PC-3 (cell line): Measurements from ENCODE around the gene CYTH3. TPM values are rescaled to one million over a fixed set of nuclear protein-coding genes. Genes with fewer than 3 reads are reported as not detected.

Source experiments
- ATAC-seq: fragments of 200-7000 bp; cut with Tn5 transposase; 2 replicates; pipeline ENCODE4 v1.9.1; 2020; ENCODE audit warnings: mild to moderate bottlenecking, moderate library complexity
- BruUV-seq: library from RNA; stranded (reverse); fragments of 400-500 nt; replicated peaks from 2 replicates; lab custom pipeline; 2021; lab: Mats Ljungman, UMichigan
- CTCF ChIA-PET: fragments of 300-600 bp; sonication (Branson Sonifier 250); formaldehyde crosslinking; loops from one replicate; lab custom pipeline; 2022; ENCODE audit warnings: antibody characterized with exemption; lab: Charles Lee
- POLR2A ChIA-PET: fragments of 300-600 bp; sonication (Branson Sonifier 250); formaldehyde crosslinking; loops from one replicate; lab custom pipeline; 2022; ENCODE audit warnings: antibody characterized with exemption; ENCODE audit not compliant: unreplicated experiment; lab: Charles Lee
- DNase-seq: peaks from one replicate; pipeline ENCODE4 v3.0.0-alpha.2; 2015
- H2AFZ ChIP-seq: fragments of 300-600 bp; sonication (generic); 2 replicates; pipeline ENCODE4 v1.6.0; 2016; ENCODE audit warnings: antibody characterized with exemption, low read length
- H3F3A ChIP-seq: fragments of 300-600 bp; sonication (generic); one replicate; pipeline ENCODE4 v1.6.0; 2017; ENCODE audit warnings: antibody characterized with exemption, low read length, control low read depth, mild to moderate bottlenecking; ENCODE audit not compliant: unreplicated experiment
- H3K27ac ChIP-seq: fragments of 300-600 bp; sonication (generic); 2 replicates; pipeline ENCODE4 v1.5.1; 2016; ENCODE audit warnings: mild to moderate bottlenecking, low read length
- H3K27me3 ChIP-seq: fragments of 300-600 bp; sonication (generic); 2 replicates; pipeline ENCODE4 v1.6.1; 2016; ENCODE audit warnings: low read length, mixed read lengths
- H3K36me3 ChIP-seq: fragments of 300-600 bp; sonication (generic); 2 replicates; pipeline ENCODE4 v1.6.1; 2016; ENCODE audit warnings: low read depth, mixed run types, low read length, mixed read lengths
- H3K4me1 ChIP-seq: fragments of 300-600 bp; sonication (generic); 2 replicates; pipeline ENCODE4 v1.5.1; 2016; ENCODE audit warnings: low read length; ENCODE audit not compliant: insufficient read depth
- H3K4me2 ChIP-seq: fragments of 300-600 bp; sonication (generic); 2 replicates; pipeline ENCODE4 v1.6.0; 2016; ENCODE audit warnings: low read length
- H3K4me3 ChIP-seq: fragments of 300-600 bp; sonication (generic); 2 replicates; pipeline ENCODE4 v1.5.1; 2016; ENCODE audit warnings: mild to moderate bottlenecking, low read length, mixed read lengths
- H3K79me2 ChIP-seq: fragments of 300-600 bp; sonication (generic); 2 replicates; pipeline ENCODE4 v1.6.1; 2017; ENCODE audit warnings: low read length, mixed read lengths
- H3K9ac ChIP-seq: fragments of 300-600 bp; sonication (generic); 2 replicates; pipeline ENCODE4 v1.6.0; 2016; ENCODE audit warnings: mild to moderate bottlenecking, low read length
- H3K9me2 ChIP-seq: fragments of 300-600 bp; sonication (generic); replicated peaks from 2 replicates; pipeline ENCODE4 v1.6.1; 2016; ENCODE audit warnings: mixed run types, low read length, mixed read lengths
- H3K9me3 ChIP-seq: fragments of 300-600 bp; sonication (generic); 2 replicates; pipeline ENCODE4 v1.6.1; 2016; ENCODE audit warnings: low read length, mixed read lengths
- H4K20me1 ChIP-seq: fragments of 300-600 bp; sonication (generic); 2 replicates; pipeline ENCODE4 v1.6.1; 2016; ENCODE audit warnings: low read length, mixed read lengths
- EZH2 ChIP-seq: fragments of 300-600 bp; sonication (generic); IDR thresholded peaks from one replicate; pipeline ENCODE4 v1.6.1; 2017; ENCODE audit warnings: antibody characterized with exemption, mild to moderate bottlenecking, low read length; ENCODE audit not compliant: unreplicated experiment
- EZH2phosphoT487 ChIP-seq: fragments of 300-600 bp; sonication (generic); IDR thresholded peaks from 2 replicates; pipeline ENCODE4 v1.6.1; 2018; ENCODE audit warnings: mild to moderate bottlenecking, antibody characterized with exemption, low read length, borderline replicate concordance
- intact Hi-C: fragments of 100-400 bp; cut with micrococcal nuclease; formaldehyde crosslinking; loops from 2 replicates; pipeline ENCODE4 v1.9.0; 2023
- total RNA-seq: library from RNA; depleted of rRNA; stranded (reverse); fragments of >200 nt; gene quantifications from 2 replicates; pipeline ENCODE4 v1.2.3, GENCODE V29; 2014
- TF ChIP-seq, protein P1 (sequence below): fragments of 300-600 bp; sonication (generic); conservative IDR thresholded peaks from 2 replicates; pipeline ENCODE4 v1.5.1; 2017; ENCODE audit warnings: antibody characterized with exemption, low read depth, mild to moderate bottlenecking, low read length

CYTH3 gene
- total RNA-seq, 1 experiment from 2014 or later: 23.1 TPM

DNA sequence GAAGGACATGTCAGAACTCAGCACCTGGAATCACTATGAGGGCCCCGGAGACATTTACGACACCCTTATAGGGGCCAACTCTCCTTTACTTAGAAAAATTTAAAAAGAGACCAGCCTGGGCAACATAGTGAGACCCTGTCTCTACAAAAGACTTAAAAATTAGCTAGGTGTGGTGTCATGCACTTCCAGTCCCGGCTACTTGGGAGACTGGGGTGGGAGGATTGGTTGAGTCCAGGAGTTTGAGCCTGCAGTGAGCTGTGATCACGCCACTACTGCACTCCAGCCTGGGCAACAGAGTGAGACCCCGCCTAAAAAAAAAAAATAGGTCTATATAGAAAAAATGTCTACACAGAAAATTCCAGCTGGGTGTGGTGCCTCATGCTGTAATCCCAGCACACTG is 7.5 kb upstream of the CYTH3 start:
- no peak overlapping the region for H3K4me3 ChIP-seq
- ChIA-PET POLR2A (no interaction called here), CTCF (no interaction called here)
- BruUV-seq: no TSS peak
- no peak for TF ChIP-seq EZH2
- no peaks in the 10 kb centered on the region for H4K20me1 ChIP-seq
- no peaks in the 10 kb centered on the region for H3K36me3 ChIP-seq
- intact Hi-C loops: no loop called here
- H3K27me3 ChIP-seq: no peaks in the 10 kb centered on the region
- ATAC-seq (no peak), DNase-seq (no peak)
- peaks cover 5% of the 10 kb centered on the region for H3F3A ChIP-seq
- H3K4me2 ChIP-seq: no peak overlapping the region
- H3K79me2 ChIP-seq: no peaks in the 10 kb centered on the region
- H3K9me3 ChIP-seq: no peaks in the 10 kb centered on the region
- H3K9me2 ChIP-seq: no peaks in the 10 kb centered on the region
- no peak overlapping the region for H3K9ac ChIP-seq
- peaks cover 30% of the 10 kb centered on the region for H3K4me1 ChIP-seq
- no peak overlapping the region for H3K27ac ChIP-seq
- H2AFZ ChIP-seq: no peak overlapping the region

DNA sequence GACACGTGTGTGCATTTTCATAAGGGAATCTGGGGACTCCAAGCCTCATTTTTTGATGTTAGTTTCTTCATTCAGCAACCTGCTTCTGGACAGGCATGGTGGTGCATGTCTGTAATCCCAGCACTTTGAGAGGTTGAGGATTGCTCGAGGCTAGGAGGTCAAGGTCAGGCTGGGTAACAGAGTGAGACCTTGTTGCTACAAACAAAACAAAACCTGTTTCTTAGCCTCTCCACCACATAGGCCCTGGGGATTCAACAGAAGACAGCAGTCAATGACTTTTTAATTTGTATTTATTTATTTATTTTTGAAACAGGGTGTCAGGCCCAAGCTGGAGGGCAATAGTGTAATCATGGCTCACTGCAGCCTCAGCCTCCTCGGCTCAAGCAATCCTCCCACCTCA is 6.9 kb upstream of the CYTH3 start:
- POLR2A ChIA-PET: no interaction called here
- no peak overlapping the region for H3K4me3 ChIP-seq
- no peaks in the 10 kb centered on the region for H3K9me3 ChIP-seq
- ATAC-seq (no peak), DNase-seq (no peak)
- no peak overlapping the region for H3K9ac ChIP-seq
- no peaks in the 10 kb centered on the region for H3K36me3 ChIP-seq
- no TSS peak for BruUV-seq
- no peaks in the 10 kb centered on the region for H3K27me3 ChIP-seq
- H3K4me2 ChIP-seq: no peak overlapping the region
- H2AFZ ChIP-seq: no peak overlapping the region
- intact Hi-C loops: no loop called here
- H3K4me1 ChIP-seq: peaks cover 24% of the 10 kb centered on the region
- CTCF ChIA-PET: no interaction called here
- H3K9me2 ChIP-seq: no peaks in the 10 kb centered on the region
- H3K79me2 ChIP-seq: no peaks in the 10 kb centered on the region
- TF ChIP-seq EZH2phosphoT487: no peak
- no peak for TF ChIP-seq EZH2
- TF ChIP-seq, protein P1, sequence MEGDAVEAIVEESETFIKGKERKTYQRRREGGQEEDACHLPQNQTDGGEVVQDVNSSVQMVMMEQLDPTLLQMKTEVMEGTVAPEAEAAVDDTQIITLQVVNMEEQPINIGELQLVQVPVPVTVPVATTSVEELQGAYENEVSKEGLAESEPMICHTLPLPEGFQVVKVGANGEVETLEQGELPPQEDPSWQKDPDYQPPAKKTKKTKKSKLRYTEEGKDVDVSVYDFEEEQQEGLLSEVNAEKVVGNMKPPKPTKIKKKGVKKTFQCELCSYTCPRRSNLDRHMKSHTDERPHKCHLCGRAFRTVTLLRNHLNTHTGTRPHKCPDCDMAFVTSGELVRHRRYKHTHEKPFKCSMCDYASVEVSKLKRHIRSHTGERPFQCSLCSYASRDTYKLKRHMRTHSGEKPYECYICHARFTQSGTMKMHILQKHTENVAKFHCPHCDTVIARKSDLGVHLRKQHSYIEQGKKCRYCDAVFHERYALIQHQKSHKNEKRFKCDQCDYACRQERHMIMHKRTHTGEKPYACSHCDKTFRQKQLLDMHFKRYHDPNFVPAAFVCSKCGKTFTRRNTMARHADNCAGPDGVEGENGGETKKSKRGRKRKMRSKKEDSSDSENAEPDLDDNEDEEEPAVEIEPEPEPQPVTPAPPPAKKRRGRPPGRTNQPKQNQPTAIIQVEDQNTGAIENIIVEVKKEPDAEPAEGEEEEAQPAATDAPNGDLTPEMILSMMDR: no peak
- H3F3A ChIP-seq: peaks cover 5% of the 10 kb centered on the region
- no peaks in the 10 kb centered on the region for H4K20me1 ChIP-seq
- no peak overlapping the region for H3K27ac ChIP-seq

DNA sequence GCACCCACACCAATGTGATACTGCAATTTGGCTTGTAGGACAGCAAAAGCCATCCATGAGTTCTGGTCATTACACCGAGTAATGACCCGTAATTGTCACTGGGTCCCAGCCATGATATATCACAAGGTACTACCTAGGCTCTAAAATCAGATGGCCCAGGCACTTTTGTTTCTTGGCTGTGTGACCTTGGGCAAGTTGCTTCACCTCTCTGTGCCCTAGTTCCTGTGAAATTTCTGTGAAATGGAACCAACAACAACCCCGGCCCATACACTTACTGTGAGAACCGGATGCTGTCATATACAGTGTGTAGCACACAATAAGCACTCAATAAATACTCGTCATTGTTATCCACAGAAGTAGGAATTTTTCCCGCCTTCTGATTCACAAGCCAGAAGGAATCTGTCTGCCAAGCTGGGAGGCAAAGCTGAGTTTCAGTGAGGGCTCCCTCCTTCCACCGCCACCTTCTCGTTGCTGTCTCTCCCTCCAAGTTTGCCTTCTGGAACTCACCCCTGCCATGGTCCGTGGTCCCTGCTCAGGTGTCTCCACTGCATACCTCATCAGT is 6.4 kb upstream of the CYTH3 start:
- H3K4me1 ChIP-seq: peaks cover 19% of the 10 kb centered on the region
- no peaks in the 10 kb centered on the region for H3K36me3 ChIP-seq
- no peak overlapping the region for H3K27ac ChIP-seq
- DNase-seq (no peak), ATAC-seq (no peak)
- no peaks in the 10 kb centered on the region for H4K20me1 ChIP-seq
- no peaks in the 10 kb centered on the region for H3K9me2 ChIP-seq
- ChIA-PET CTCF (no interaction called here), POLR2A (no interaction called here)
- intact Hi-C loops: no loop called here
- no peak overlapping the region for H3K9ac ChIP-seq
- H3F3A ChIP-seq: peaks cover 5% of the 10 kb centered on the region
- TF ChIP-seq, protein P1: no peak
- TF ChIP-seq EZH2phosphoT487 (no peak), EZH2 (no peak)
- H3K4me3 ChIP-seq: no peak overlapping the region
- no peaks in the 10 kb centered on the region for H3K9me3 ChIP-seq
- H2AFZ ChIP-seq: no peak overlapping the region
- BruUV-seq: no TSS peak
- H3K79me2 ChIP-seq: no peaks in the 10 kb centered on the region
- H3K4me2 ChIP-seq: no peak overlapping the region
- no peaks in the 10 kb centered on the region for H3K27me3 ChIP-seq
